Vagina (tissue), 2 donors: ENCODE results near the gene ROR1. TPM values are rescaled to one million over a fixed set of nuclear protein-coding genes. Genes with fewer than 3 reads are reported as not detected.

ENCODE experiments used
- DNase-seq, 2 donors: peaks; one replicate each; pipeline ENCODE4 v3.0.0-alpha.2; 2017; ENCODE audit errors: extremely low spot score in 2 of 2
- H3K27ac ChIP-seq: fragments of 200-600 bp; sonication (generic); one replicate; pipeline ENCODE4 v1.5.1; 2019
- H3K27me3 ChIP-seq: fragments of 200-600 bp; sonication (generic); one replicate; pipeline ENCODE4 v1.5.1; 2019
- H3K36me3 ChIP-seq, 2 donors: fragments of 200-600 bp; sonication (generic); one replicate each; pipeline ENCODE4 v1.5.1; 2017 to 2019
- H3K4me1 ChIP-seq: fragments of 200-600 bp; sonication (generic); one replicate; pipeline ENCODE4 v1.5.1; 2019
- H3K4me3 ChIP-seq, 2 donors: fragments of 200-600 bp; sonication (generic); 1 replicate in 1 of 2; 2 replicates in 1 of 2; pipeline ENCODE4 v1.5.1; 2016 to 2019
- H3K9me3 ChIP-seq: fragments of 200-600 bp; sonication (generic); one replicate; pipeline ENCODE4 v1.5.1; 2019
- POLR2A ChIP-seq, 2 donors: fragments of 450-650 bp; IDR thresholded peaks; one replicate each; pipeline ENCODE4 v1.6.1; 2017; ENCODE audit warnings: antibody characterized with exemption in 2 of 2, mild to moderate bottlenecking in 2 of 2, moderate library complexity in 2 of 2
- POLR2AphosphoS5 ChIP-seq, 2 donors: sonication (generic); formaldehyde crosslinking; IDR thresholded peaks; one replicate each; pipeline ENCODE4 v1.9.0; 2017; ENCODE audit warnings: antibody characterized with exemption in 2 of 2, mild to moderate bottlenecking in 2 of 2, low read depth in 1 of 2; ENCODE audit not compliant: insufficient read depth in 1 of 2
- intact Hi-C: fragments of 100-400 bp; cut with DNase I; formaldehyde crosslinking; loops from one replicate; pipeline ENCODE4 v1.15.1; 2023
- total RNA-seq: library from RNA; depleted of rRNA; stranded (reverse); fragments of >200 nt; gene quantifications from one replicate; pipeline ENCODE4 v1.2.3, GENCODE V29; 2016
- TF ChIP-seq, protein P1 (sequence below), 3 experiments: fragments of 450-650 bp in 2 of 3; fragments of 200-600 bp in 1 of 3; sonication (generic) in 1 of 3; IDR thresholded peaks; one replicate each; pipeline ENCODE4 v1.5.1; 2017 to 2019; ENCODE audit warnings: antibody characterized with exemption in 3 of 3, mild to moderate bottlenecking in 2 of 3, moderate library complexity in 2 of 3

Gene ROR1
- total RNA-seq, 1 donor from 2014 or later = 11.0 TPM

- DNase-seq = no peak
- Histone ChIP-seq H3K9me3 (no peaks in the 10 kb centered on the region), H3K4me1 (peaks cover 55% of the 10 kb centered on the region), H3K36me3 (no peaks in the 10 kb centered on the region), H3K27me3 (no peaks in the 10 kb centered on the region), H3K27ac (no peak overlapping the region), H3K4me3 (no peak overlapping the region)
- intact Hi-C loops = no loop called here
- TF ChIP-seq POLR2AphosphoS5 (IDR thresholded peaks at IDR 0.05; ENCODE audit: insufficient read depth in 1 of 2, low read depth in 1 of 2) = peak in 1 of 2 donors; percentile 39
- TF ChIP-seq POLR2A (IDR thresholded peaks at IDR 0.05) = no peak
Observed at GRCh38 chr1:63868268-63868781, 94.5 kb downstream of the ROR1 start.

GRCh38 chr1:63870152-63870551 lies 96.3 kb downstream of the ROR1 start:
- no peak for DNase-seq
- no peaks in the 10 kb centered on the region for H3K36me3 ChIP-seq
- H3K27me3 ChIP-seq = no peaks in the 10 kb centered on the region
- H3K4me1 ChIP-seq = peaks cover 58% of the 10 kb centered on the region
- no peak overlapping the region for H3K27ac ChIP-seq
- intact Hi-C loops = no loop called here
- no peaks in the 10 kb centered on the region for H3K9me3 ChIP-seq
- H3K4me3 ChIP-seq = no peak overlapping the region
- TF ChIP-seq POLR2A (IDR thresholded peaks at IDR 0.05) (no peak), POLR2AphosphoS5 (IDR thresholded peaks at IDR 0.05; ENCODE audit: insufficient read depth in 1 of 2, low read depth in 1 of 2) (no peak)
- TF ChIP-seq, protein P1, sequence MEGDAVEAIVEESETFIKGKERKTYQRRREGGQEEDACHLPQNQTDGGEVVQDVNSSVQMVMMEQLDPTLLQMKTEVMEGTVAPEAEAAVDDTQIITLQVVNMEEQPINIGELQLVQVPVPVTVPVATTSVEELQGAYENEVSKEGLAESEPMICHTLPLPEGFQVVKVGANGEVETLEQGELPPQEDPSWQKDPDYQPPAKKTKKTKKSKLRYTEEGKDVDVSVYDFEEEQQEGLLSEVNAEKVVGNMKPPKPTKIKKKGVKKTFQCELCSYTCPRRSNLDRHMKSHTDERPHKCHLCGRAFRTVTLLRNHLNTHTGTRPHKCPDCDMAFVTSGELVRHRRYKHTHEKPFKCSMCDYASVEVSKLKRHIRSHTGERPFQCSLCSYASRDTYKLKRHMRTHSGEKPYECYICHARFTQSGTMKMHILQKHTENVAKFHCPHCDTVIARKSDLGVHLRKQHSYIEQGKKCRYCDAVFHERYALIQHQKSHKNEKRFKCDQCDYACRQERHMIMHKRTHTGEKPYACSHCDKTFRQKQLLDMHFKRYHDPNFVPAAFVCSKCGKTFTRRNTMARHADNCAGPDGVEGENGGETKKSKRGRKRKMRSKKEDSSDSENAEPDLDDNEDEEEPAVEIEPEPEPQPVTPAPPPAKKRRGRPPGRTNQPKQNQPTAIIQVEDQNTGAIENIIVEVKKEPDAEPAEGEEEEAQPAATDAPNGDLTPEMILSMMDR (IDR thresholded peaks at IDR 0.05) = no peak

DNA sequence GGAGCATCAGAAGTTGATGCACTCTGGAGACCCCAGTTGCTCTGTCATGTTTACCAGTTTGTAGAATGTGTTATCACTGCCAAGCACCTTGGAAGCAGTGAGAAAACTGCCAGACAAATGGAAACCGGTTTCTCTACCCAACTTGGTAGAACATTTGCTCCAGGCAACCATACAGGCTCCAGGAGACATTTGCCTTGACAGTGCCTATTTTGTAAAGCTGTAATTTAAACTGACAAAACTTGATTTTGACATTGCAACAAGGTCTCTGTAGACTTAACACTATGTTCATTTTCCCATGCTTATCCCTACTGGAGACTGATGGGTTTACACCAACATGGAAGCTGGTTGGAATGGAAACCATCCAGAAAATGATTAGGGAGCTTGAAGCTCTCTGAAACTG lies 97.6 kb downstream of the ROR1 start:
- Histone ChIP-seq H3K9me3 (no peaks in the 10 kb centered on the region), H3K4me1 (peaks cover 47% of the 10 kb centered on the region), H3K36me3 (no peaks in the 10 kb centered on the region), H3K27me3 (no peaks in the 10 kb centered on the region), H3K27ac (no peak overlapping the region), H3K4me3 (no peak overlapping the region)
- no peak for TF ChIP-seq POLR2AphosphoS5 (IDR thresholded peaks at IDR 0.05; ENCODE audit: insufficient read depth in 1 of 2, low read depth in 1 of 2)
- TF ChIP-seq, protein P1 (IDR thresholded peaks at IDR 0.05) = no peak
- no peak for TF ChIP-seq POLR2A (IDR thresholded peaks at IDR 0.05)
- intact Hi-C loops = no loop called here
- DNase-seq = no peak

DNA sequence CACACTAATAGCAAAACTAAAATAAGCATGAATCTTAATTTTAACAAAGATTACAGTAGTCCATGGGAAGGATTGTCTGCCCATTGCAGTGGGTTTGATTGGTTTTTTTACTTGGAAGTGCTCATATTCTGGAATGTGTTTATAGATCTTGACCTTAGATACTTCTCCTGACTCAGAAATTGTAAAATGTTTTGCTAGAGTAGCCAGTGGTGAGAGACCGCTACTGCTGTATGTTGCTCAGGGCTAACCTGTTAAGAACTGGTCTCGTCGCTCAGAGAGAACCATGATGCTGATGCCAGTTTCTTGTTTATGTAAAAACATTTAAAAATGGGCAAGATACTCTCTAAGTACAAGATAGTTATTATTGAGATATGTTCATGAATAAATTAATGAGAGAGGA lies 99.9 kb downstream of the ROR1 start:
- TF ChIP-seq, protein P1 (IDR thresholded peaks at IDR 0.05) = no peak
- TF ChIP-seq POLR2AphosphoS5 (IDR thresholded peaks at IDR 0.05; ENCODE audit: insufficient read depth in 1 of 2, low read depth in 1 of 2) (no peak), POLR2A (IDR thresholded peaks at IDR 0.05) (no peak)
- intact Hi-C loops = no loop called here
- H3K27me3 ChIP-seq = no peaks in the 10 kb centered on the region
- H3K27ac ChIP-seq = no peak overlapping the region
- H3K36me3 ChIP-seq = no peaks in the 10 kb centered on the region
- no peak for DNase-seq
- peaks cover 30% of the 10 kb centered on the region for H3K4me1 ChIP-seq
- no peak overlapping the region for H3K4me3 ChIP-seq
- H3K9me3 ChIP-seq = no peaks in the 10 kb centered on the region

DNA sequence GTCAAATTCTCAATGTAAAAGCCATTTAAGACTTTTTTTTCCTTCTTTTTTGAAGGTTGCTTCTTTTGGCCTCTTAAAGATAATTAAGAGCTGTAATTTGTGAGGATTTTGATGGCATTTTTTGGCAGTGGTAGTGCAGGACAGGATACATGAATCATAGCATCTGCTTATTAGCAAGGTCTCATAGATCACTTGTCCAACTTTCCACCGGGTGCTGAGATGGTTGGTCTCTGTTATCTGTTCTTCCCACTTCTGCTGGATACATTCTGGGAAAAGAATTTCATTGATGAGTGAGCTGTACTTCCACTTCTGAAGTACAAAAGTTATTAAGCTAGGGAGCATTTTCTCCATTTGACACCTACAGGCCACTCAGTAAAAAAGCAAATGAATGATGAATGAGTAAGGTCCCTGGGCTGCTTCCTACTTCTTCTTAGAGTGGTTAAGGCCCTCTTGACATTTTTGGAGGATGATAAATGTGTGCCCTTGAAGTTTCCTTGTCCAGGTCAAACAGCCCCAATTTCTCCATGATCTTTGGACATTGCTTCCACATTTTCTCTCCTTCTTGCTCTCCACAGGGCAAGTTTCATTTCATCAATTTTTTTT lies 100.6 kb downstream of the ROR1 start:
- no peaks in the 10 kb centered on the region for H3K27me3 ChIP-seq
- TF ChIP-seq POLR2A (IDR thresholded peaks at IDR 0.05) = no peak
- TF ChIP-seq POLR2AphosphoS5 (IDR thresholded peaks at IDR 0.05; ENCODE audit: insufficient read depth in 1 of 2, low read depth in 1 of 2) = no peak
- TF ChIP-seq, protein P1 (IDR thresholded peaks at IDR 0.05) = no peak
- DNase-seq = no peak
- no peak overlapping the region for H3K27ac ChIP-seq
- no peaks in the 10 kb centered on the region for H3K9me3 ChIP-seq
- no peak overlapping the region for H3K4me3 ChIP-seq
- H3K36me3 ChIP-seq = no peaks in the 10 kb centered on the region
- peaks cover 23% of the 10 kb centered on the region for H3K4me1 ChIP-seq
- intact Hi-C loops = no loop called here
